ENCODE data around the gene METTL21C.

The METTL21C gene

DNA sequence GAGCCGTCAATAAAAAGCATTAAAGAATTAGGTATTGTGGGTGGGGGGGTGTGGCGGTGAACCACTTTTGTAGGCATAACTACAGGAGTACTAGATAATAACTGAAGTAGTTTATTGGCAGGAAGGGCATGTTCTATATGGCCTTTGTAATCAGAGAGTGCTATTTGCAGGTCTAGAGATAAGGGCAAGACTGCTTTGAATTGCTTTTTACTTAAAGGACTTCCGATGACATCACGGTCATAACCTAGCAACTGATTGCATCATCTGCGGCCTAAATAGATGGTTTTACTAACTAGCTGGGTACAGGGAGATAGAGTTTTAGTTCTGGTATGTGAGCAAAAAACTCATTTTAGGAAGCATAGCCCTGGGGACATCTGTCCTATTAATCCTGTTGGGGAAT is 24.7 kb downstream of the METTL21C start:
- DNase-seq (ENCODE audit: insufficient read length, low spot score) (no peak), FAIRE-seq (no peak)

DNA sequence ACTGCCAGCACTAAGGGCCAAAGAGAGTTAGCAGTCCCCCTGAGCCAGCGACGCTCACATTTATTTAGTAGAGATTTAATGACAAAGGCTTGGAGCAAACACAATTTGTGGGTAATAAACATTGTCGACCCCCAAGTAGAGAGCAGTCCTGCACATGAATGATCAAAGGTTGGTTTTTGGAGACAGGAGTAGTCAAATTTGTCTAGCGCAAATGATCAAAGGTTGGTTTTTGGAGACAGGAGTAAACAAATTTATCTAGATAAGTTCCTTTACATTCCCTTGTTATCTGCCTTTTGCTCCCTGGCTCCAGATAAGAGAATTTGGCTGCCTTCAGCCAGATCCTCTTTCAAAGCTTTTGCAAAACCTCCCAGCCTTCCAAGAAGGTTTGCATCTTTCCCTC is 26.9 kb downstream of the METTL21C start:
- FAIRE-seq (no peak), DNase-seq (ENCODE audit: insufficient read length, low spot score) (no peak)

DNA sequence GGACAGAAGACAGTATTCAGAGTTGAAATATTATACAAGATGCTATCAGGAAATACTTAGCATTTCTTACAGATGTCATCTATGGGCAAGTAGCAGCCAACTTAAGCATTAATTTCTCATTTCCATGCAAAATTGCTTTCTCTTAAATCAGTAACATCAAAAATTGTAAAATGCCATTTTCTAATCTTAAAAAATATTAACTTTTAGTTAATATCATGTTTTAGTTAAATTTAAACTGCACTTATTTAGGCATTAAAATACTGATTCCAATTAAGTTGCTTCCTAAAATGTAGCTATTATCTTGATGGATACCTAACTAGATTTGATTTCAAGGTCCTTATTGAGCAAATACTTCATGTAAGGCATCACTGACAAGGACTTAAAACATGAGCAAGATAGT is 27.8 kb downstream of the METTL21C start:
- DNase-seq (ENCODE audit: insufficient read length, low spot score): no peak
- FAIRE-seq: no peak

DNA sequence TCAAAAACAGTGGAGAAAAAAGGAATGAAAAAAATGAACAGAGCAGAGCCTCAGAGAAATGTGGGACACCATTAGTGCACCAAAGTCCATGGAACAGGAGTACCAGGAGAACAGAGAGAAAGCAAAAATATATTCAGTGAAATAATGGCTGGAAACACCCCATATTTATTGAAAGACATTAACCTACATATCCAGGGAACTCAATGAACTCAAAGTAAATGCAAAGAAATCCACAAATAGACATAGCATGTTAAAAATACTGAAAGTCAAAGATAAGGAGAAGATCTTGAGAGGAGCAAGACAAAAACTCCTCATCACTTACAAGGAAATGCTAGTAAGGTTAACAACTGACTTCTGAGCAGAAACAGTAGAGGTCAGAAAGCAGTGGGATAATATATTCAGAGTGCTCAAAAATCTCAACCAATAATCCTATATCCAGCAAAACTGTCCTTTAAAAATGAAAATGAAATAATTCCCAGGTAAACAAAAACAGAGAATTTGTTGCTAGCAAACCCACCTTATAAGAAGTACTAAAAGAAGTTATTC is 35.6 kb downstream of the METTL21C start:
- FAIRE-seq (peak; percentile 4), DNase-seq (ENCODE audit: insufficient read length, low spot score) (no peak)

GRCh38 chr13:102658660-102659059 is 36.2 kb downstream of the METTL21C start:
- DNase-seq (ENCODE audit: insufficient read length, low spot score) (no peak), FAIRE-seq (no peak)

DNA sequence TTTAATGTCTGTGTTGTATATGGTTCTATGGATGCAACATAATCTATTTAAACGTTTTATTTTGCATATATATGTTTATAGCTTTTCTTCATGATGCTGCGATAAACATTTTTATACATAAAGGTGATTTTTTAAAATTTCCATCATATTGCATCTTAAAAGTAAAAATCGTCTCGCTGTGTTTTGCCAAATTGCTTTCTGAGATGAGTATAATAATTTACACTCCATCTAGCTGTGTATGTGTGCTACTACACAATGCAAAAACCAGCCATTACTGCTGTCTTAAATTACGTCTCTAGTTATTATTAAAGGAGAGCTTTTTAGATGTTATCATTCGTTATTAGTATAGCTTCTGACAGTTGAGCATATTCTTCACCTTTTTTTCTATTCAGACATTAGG is 37.2 kb downstream of the METTL21C start:
- FAIRE-seq (no peak), DNase-seq (ENCODE audit: insufficient read length, low spot score) (no peak)

- DNase-seq (ENCODE audit: insufficient read length, low spot score) (no peak), FAIRE-seq (peak; percentile 52)
These were observed 40.1 kb downstream of the METTL21C start for GRCh38 chr13:102654756-102655155.

DNA sequence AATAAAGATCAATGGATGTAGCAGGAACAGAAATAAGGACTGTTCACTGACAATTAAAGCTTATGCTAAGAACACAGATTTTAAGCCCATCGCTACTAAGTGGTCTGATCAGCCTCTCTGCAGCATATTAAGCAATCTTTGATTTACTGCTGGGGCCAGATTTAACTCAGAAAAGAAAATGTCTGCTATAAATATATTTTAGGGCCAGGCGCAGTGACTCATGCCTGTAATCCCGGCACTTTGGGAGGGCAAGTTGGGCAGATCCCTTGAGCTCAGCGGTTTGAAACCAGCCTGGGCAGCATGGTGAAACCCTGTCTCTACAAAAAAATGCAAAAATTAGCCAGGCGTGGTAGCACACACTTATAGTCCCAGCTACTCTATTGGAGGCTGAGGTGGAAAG is 43.0 kb downstream of the METTL21C start:
- FAIRE-seq: no peak
- no peak for DNase-seq (ENCODE audit: insufficient read length, low spot score)

DNA sequence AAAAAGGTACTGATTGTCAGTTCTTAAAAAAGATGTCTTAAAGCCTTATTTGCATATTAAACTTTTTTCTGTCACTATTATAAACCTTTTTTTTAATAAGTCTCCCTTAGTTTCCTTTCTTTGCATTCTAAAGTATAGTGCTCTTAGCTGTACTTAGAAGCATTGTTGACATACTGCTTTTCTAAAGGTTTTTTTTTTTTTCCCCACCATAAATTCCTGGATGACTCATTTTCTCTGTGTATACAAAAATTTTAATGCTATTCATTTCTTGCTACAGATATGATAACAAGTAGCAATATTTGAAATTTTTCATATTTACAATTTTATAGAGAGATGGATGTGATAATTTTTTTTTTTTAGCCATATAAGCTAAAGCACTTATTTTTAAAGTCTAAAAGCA is 43.5 kb downstream of the METTL21C start:
- no peak for DNase-seq (ENCODE audit: insufficient read length, low spot score)
- no peak for FAIRE-seq

GRCh38 chr13:102650444-102650843 is 44.4 kb downstream of the METTL21C start:
- DNase-seq (ENCODE audit: insufficient read length, low spot score): no peak
- no peak for FAIRE-seq

GRCh38 chr13:102648046-102648445 is 46.8 kb downstream of the METTL21C start:
- no peak for DNase-seq (ENCODE audit: insufficient read length, low spot score)
- FAIRE-seq: no peak

GRCh38 chr13:102645701-102646100 is 49.1 kb downstream of the METTL21C start:
- no peak for DNase-seq (ENCODE audit: insufficient read length, low spot score)
- FAIRE-seq: no peak

DNA sequence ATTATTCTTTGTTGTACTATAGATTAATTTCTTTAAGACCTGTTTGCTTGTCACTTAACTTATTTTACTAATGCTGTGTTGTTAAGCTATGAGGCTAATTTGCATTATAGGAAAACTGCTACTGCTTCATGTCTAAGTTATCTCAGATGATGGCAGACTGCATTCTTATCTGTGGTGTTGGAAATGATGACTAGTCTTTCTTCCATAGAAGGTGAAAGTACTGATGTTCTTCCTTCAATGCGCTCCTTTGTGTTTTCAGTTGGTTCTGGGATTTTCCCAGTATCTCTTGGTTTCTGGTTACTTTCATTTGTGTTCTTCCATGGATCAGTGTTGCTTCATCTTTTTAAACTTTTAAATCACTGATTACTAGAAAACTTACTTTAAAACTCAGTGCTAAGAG is 51.2 kb downstream of the METTL21C start:
- peak; percentile 31 for FAIRE-seq
- DNase-seq (ENCODE audit: insufficient read length, low spot score): no peak

- DNase-seq (ENCODE audit: insufficient read length, low spot score) (no peak), FAIRE-seq (no peak)
These were observed 52.4 kb downstream of the METTL21C start for GRCh38 chr13:102642475-102642874.

- FAIRE-seq: no peak
These were observed 52.8 kb downstream of the METTL21C start for GRCh38 chr13:102642029-102642428.

GRCh38 chr13:102638741-102639140 is 56.1 kb downstream of the METTL21C start:
- no peak for DNase-seq (ENCODE audit: insufficient read length, low spot score)
- no peak for FAIRE-seq

More at GRCh38 chr13:102642029-102642428, 52.8 kb downstream of the METTL21C start:
- DNase-seq (ENCODE audit: insufficient read length, low spot score): no peak

Data from GM19239 (cell line).